MM.1S (cell line): ENCODE measurements around the gene SAXO1.

Source experiments
- CTCF ChIP-seq: fragments of 300-600 bp; sonication (generic); IDR thresholded peaks from 2 replicates; pipeline ENCODE4 v1.5.1; 2016; ENCODE audit warnings: antibody characterized with exemption, low read length, mixed read lengths
- EZH2 ChIP-seq: fragments of 300-600 bp; sonication (generic); optimal IDR thresholded peaks from 2 replicates; pipeline ENCODE3; 2017; ENCODE audit warnings: low read depth, mild to moderate bottlenecking, antibody characterized with exemption, low read length, mixed read lengths
- EZH2phosphoT487 ChIP-seq: fragments of 300-600 bp; sonication (generic); IDR thresholded peaks from 2 replicates; pipeline ENCODE4 v1.6.1; 2018; ENCODE audit warnings: antibody characterized with exemption, low read length

GRCh38 chr9:19057033-19057432 is 24.0 kb upstream of the SAXO1 start:
- TF ChIP-seq CTCF: no peak
- TF ChIP-seq EZH2: no peak
- TF ChIP-seq EZH2phosphoT487: no peak
